Heart right ventricle (tissue), 16 donors: Measurements from ENCODE around the gene GRIN2C. TPM values are rescaled to one million over a fixed set of nuclear protein-coding genes. Genes with fewer than 3 reads are reported as not detected.

Experiments
- ATAC-seq, 8 donors: fragments of 200-7000 bp; cut with Tn5 transposase; one replicate each; pipeline ENCODE4 v1.9.1; 2020; ENCODE audit warnings: mild to moderate bottlenecking in 8 of 8, moderate library complexity in 8 of 8, moderate number of reproducible peaks in 1 of 8
- DNase-seq, 2 donors: peaks; one replicate each; pipeline ENCODE4 v3.0.0-alpha.2; 2020
- H3K27ac ChIP-seq, 10 donors: fragments of 200-600 bp; sonication (generic) in 2 of 10; one replicate each; pipeline versions ENCODE4 v1.5.0 to v1.8.0; 2020 to 2022; ENCODE audit warnings: mild to moderate bottlenecking in 3 of 10
- H3K27me3 ChIP-seq, 7 donors: fragments of 200-600 bp; one replicate each; pipeline ENCODE4 v1.8.0; 2021 to 2022; ENCODE audit warnings: mild to moderate bottlenecking in 2 of 7
- H3K36me3 ChIP-seq, 9 donors: fragments of 200-600 bp; sonication (generic) in 1 of 9; one replicate each; pipeline versions ENCODE4 v1.5.0 to v1.8.0; 2020 to 2022; ENCODE audit warnings: mild to moderate bottlenecking in 2 of 9
- H3K4me1 ChIP-seq, 9 donors: fragments of 200-600 bp; sonication (generic) in 1 of 9; one replicate each; pipeline versions ENCODE4 v1.5.0 to v1.8.0; 2020 to 2022; ENCODE audit warnings: mild to moderate bottlenecking in 4 of 9
- H3K4me3 ChIP-seq, 10 donors: fragments of 200-600 bp; sonication (generic) in 2 of 10; one replicate each; pipeline versions ENCODE4 v1.5.0 to v1.8.0; 2020 to 2022; ENCODE audit warnings: mild to moderate bottlenecking in 7 of 10, moderate library complexity in 2 of 10
- H3K9me3 ChIP-seq, 11 donors: fragments of 200-600 bp in 10 of 11; sonication (generic) in 2 of 11; one replicate each; pipeline versions ENCODE4 v1.5.0 to v1.8.0; 2013 to 2022; ENCODE audit warnings: mild to moderate bottlenecking in 2 of 11, control low read depth in 1 of 11, moderate library complexity in 1 of 11
- CTCF ChIP-seq, 9 donors: fragments of 200-600 bp; sonication (generic) in 2 of 9; IDR thresholded peaks; one replicate each; pipeline versions ENCODE4 v1.5.0 to v1.8.0; 2021 to 2022; ENCODE audit warnings: antibody characterized with exemption in 9 of 9, mild to moderate bottlenecking in 5 of 9, moderate library complexity in 1 of 9
- WGBS, 2 donors: extraction: QIAGEN DNeasy Blood & Tissue Kit; methylation state at CpG; one replicate each; pipeline ENCODE4 v1.1.7; 2013; ENCODE audit warnings: inconsistent platforms in 1 of 2; 5-methylcytosine and 5-hydroxymethylcytosine counted together
- intact Hi-C, 10 donors: fragments of 100-400 bp; cut with DNase I; formaldehyde crosslinking; loops; one replicate each; pipeline versions ENCODE4 v1.11.1 to v1.14.2; 2022
- polyA plus RNA-seq, 2 donors: library from polyadenylated mRNA; stranded (reverse); fragments of 200-250 nt; gene quantifications; one replicate each; pipeline ENCODE4 v1.2.3, GENCODE V29; 2013
- total RNA-seq, 10 donors: library from RNA; stranded (reverse); fragmentation: NEBNext Ultra II Directional in 3 of 10; extraction: Animal tissue kit (Norgen Biotek cat#: 25700) in 3 of 10; gene quantifications; one replicate each; pipeline versions ENCODE4 v1.2.1 to v1.2.4, GENCODE V29; 2021 to 2023
- donor health status: Arrhythmogenic right ventricular cardiomyopathy.
- donor health status: ischemic (EF 13 %, LVEDD 7.1; RV severe dilation, severe dysfunction).
- donor health status: healthy with polysubstance abuse.
- donor health status: DM: no; HTN: yes; CAD: no.
- donor health status: DM: no; HTN: no; CAD: no.
- donor health status: ischemic (EF 25% LVEDD 6.9; RV normal size, moderate dysfunction).
- donor health status: ischemic (EF 25% LVEDD 5.7; RV mildly dilated, moderate dysfunction).
- donor health status: healthy.
- donor health status: DM: yes; HTN: yes; CAD: no.
- donor health status: Ischemic cardiomyopathy.
- donor health status: ischemic (EF 35%, LVEDD 5.7; RV mildly dilated, moderate dysfunction).
- donor health status: nonischemic (EF 11% LVEDD 7.7; RV severe dilation, severe dysfunction).
- donor health status: DM: yes; HTN: yes; CAD: no.
- donor health status: PGD.
- donor health status: ischemic (EF 29% LVEDD 5.4; RV normal size, mild dysfunction).
- donor health status: nonischemic (EF 23%, LVEDD 6.1; RV moderate dilation, normal function).

GRIN2C gene
- total and polyA plus RNA-seq, 12 donors = 0.13 to 0.66 (median 0.31) TPM

- no peak for ATAC-seq
- Histone ChIP-seq H3K27me3 (no peaks in the 10 kb centered on the region), H3K9me3 (no peaks in the 10 kb centered on the region), H3K4me3 (no peak overlapping the region), H3K36me3 (peaks cover 0 to 65% (median 0%) of the 10 kb centered on the region in 9 donors), H3K27ac (no peak overlapping the region), H3K4me1 (peaks cover 0 to 22% (median 5%) of the 10 kb centered on the region in 9 donors)
- intact Hi-C loops = no loop called here
- WGBS, 2 donors = 86 to 87% methylated on average over 11 of the region's 11 CpGs
- no peak for DNase-seq
- TF ChIP-seq CTCF (IDR thresholded peaks at IDR 0.05) = no peak
Observed at GRCh38 chr17:74824961-74825627, 34.6 kb downstream of the GRIN2C start.

GRCh38 chr17:74822939-74823367, 36.7 kb downstream of the GRIN2C start:
- intact Hi-C loops = loop anchor here in 1 of 10 donors (1.0 kb wide), 1 partner anchor 133 kb away; no protein-coding TSS in a partner anchor
- Histone ChIP-seq H3K9me3 (no peaks in the 10 kb centered on the region), H3K4me3 (no peak overlapping the region), H3K36me3 (peaks cover 0 to 69% (median 0%) of the 10 kb centered on the region in 9 donors), H3K27me3 (no peaks in the 10 kb centered on the region), H3K27ac (peak overlapping the region in 8 of 10 donors; percentile 35 to 66 (median 50)), H3K4me1 (peaks cover 0 to 22% (median 5%) of the 10 kb centered on the region in 9 donors)
- no peak for TF ChIP-seq CTCF (IDR thresholded peaks at IDR 0.05)
- ATAC-seq (peak in 7 of 8 donors; percentile 35 to 74 (median 68)), DNase-seq (peak; percentile 42 to 47)
- 75 to 77% methylated on average over 12 of the region's 12 CpGs for WGBS, 2 donors

DNA sequence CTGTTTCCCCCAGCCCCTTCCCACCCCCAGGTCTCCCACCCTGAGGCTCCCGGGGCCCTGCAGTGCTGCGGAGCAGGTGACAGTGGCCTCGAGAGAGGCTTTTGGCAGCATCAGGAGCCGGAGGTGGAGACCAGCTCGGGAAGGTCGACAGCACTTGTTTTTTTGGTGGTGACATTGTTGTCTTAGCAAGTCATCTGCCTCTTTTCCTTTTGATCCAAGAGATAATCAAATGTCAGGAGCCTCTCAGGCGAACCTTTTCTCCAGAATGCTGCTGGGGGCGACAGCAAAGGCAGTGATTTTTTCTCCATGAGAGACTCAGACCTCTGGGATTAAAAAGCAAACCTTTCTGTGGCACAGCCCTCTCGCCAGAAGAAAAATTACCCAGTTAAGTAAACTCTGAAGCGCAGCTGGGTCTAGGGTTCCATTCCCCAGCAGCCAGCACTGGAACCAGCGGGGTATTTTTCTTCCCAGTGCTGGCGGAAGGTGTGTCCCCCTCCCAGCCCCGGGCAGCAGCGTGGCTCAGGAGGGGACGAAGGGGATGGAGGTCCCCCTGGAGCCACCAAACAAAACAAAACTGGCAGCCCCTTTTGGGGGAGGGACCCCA, 37.2 kb downstream of the GRIN2C start:
- intact Hi-C loops = no loop called here
- WGBS, 2 donors = 71 to 76% methylated on average over 15 of the region's 15 CpGs
- Histone ChIP-seq H3K36me3 (peaks cover 0 to 75% (median 0%) of the 10 kb centered on the region in 9 donors), H3K27me3 (no peaks in the 10 kb centered on the region), H3K4me1 (peaks cover 0 to 22% (median 5%) of the 10 kb centered on the region in 9 donors), H3K4me3 (no peak overlapping the region), H3K27ac (peak overlapping the region in 8 of 10 donors; percentile 12 to 66 (median 50)), H3K9me3 (no peaks in the 10 kb centered on the region)
- DNase-seq (no peak), ATAC-seq (peak in 6 of 8 donors; percentile 6 to 38 (median 28))
- no peak for TF ChIP-seq CTCF (IDR thresholded peaks at IDR 0.05)

DNA sequence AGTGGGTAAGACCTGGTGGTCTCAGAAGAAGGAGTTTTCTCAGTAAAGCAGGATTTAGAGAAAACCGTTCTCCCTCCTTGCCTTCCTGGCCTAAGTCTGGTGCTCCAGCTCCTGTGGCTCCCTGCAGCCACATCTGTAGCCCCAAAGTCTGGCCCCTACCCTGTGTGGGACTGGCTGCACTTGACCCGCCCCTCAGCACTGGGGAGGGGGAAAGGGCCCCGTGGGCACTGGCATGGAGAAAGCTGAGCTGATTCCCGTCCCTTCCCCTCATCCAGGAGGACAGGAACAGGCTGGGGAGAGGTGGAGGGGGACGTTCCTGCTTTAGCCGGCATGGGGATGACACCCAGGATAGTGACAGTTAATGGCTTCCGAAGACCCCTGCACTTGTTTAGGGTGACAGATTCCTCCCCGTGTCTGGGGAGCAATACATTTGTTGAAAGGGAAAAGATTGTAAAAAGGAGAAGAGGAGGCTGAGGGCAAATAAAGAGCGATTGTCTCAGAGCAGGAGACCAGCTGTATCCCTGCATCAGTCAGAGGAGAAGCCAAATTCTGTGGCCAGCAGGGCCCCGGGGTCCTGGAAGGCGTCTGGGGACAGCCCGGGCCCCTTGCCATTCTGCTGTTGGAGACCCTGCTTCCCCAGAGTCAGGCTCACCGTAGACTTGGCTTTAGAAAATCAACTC, 37.9 kb downstream of the GRIN2C start:
- DNase-seq = no peak
- Histone ChIP-seq H3K9me3 (no peaks in the 10 kb centered on the region), H3K27me3 (no peaks in the 10 kb centered on the region), H3K36me3 (peaks cover 0 to 77% (median 0%) of the 10 kb centered on the region in 9 donors), H3K4me3 (no peak overlapping the region), H3K27ac (peak overlapping the region in 6 of 10 donors; percentile 42 to 63 (median 50)), H3K4me1 (peaks cover 0 to 22% (median 5%) of the 10 kb centered on the region in 9 donors)
- intact Hi-C loops = no loop called here
- no peak for TF ChIP-seq CTCF (IDR thresholded peaks at IDR 0.05)
- peak in 3 of 8 donors; percentile 31 to 46 (median 43) for ATAC-seq
- WGBS, 2 donors = 70 to 71% methylated on average over 13 of the region's 13 CpGs
